Putamen (tissue), 1 donor: Measurements from ENCODE around the gene SMARCA4.
"Not testable (repeated sequence)": the region's sequence is repeated elsewhere in the genome, so short reads cannot be mapped to it uniquely, and the experiment has no call there.

ENCODE experiments used
- DNase-seq: peaks from one replicate; pipeline ENCODE4 v3.0.0-alpha.2; 2016; ENCODE audit warnings: low spot score

Gene SMARCA4

DNA sequence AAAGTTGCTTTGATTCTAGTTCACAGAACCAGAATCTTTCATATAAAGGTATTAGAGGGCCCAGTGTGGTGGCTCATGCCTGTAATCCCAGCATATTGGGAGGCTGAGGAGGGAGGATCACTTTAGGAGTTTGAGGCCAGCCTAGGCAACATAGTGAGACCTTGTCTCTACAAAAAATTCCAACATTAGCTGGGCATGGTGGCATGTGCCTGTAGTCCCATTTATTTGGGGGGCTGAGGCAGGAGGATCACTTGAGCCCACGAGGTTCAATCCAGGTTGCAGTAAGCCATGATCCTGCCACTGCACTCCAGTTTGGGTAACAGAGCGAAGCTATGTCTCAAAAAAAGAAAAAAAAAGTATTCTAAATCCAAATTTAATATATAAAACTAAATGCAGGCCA lies 137.5 kb downstream of the SMARCA4 start:
- DNase-seq = no peak

DNA sequence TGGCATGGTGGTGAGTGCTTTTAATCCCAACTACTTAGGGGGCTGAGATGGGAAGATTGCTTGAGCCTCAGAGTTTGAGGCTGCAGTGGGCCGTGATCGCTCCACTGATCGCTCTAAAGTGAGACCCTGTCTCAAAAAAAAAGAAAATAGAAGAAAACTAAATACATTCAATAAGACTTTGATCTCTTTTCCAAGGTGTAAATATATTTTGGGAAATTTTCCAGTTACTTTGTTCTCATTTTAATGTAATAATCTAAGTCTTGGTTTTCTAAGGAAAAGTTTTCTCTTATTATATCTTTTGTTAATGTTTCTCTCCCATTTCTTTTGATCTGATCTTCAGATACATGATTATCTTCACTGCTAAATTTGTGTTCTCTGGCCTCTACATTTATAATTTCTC lies 138.0 kb downstream of the SMARCA4 start:
- DNase-seq = no peak

DNA sequence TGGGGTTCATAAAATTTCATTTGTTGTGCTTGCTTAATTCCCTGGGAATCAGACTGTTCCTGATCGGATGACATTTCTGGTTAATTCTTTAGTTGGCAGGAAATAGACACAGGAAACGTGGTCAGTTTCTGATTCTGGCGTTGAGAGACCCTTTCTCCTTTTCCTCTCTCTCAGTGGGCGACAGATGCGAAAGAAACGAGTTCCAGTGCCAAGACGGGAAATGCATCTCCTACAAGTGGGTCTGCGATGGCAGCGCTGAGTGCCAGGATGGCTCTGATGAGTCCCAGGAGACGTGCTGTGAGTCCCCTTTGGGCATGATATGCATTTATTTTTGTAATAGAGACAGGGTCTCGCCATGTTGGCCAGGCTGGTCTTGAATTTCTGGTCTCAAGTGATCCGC lies 139.2 kb downstream of the SMARCA4 start:
- no peak for DNase-seq

DNA sequence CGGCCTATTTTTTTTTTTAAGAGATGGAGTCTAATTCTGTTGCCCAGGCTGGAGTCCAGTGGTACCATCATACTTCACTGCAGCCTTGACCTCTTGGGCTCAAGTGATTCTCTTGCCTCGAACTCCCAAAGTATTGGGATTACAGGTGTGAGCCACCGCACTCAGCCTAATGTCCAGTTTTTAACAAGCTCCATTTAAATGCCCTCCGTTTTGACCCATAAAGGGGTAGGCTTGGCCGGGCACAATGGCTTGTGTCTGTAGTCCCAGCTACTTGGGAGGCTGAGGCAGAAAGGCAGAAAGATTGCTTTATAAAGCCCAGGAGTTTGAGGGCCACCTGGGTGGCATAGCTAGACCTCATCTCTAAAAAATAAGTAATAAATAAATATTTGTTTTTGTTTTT lies 140.2 kb downstream of the SMARCA4 start:
- DNase-seq = no peak

DNA sequence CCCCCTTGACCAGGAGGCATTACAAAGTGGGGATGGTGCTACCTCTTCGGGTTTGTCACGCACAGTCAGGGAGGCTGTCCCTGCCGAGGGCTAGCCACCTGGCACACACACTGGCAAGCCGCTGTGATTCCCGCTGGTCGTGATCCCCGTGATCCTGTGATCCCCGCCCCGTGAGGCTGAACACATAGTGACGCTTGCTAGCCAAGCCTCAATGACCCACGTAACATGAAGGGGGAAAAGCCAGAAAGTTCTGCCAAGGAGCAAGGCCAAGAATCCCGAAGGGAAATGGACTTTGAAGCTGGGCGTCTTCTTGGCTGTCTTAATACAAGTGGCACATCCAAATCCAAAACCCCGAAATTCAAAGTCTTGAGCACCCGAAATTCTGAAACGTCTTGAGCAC lies 142.1 kb downstream of the SMARCA4 start:
- DNase-seq = no peak

DNA sequence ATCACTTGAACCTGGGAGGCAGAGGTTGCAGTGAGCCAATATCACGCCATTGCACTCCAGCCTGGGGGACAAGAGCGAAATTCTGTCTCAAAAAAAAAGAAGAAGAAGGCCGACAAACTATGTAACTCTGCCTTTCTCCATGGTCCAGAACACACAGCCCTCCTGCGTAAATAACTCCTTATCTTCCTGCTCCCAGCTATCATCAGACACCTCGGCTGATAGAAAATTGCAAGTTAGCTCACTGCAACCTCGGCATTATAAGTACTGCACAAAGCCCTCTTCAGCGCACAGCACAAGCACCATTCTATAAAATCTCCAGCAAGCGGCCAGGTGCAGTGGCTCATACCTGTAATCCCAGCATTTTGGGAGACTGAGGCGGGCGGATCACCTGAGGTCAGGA lies 142.8 kb downstream of the SMARCA4 start:
- not testable (repeated sequence) for DNase-seq

DNA sequence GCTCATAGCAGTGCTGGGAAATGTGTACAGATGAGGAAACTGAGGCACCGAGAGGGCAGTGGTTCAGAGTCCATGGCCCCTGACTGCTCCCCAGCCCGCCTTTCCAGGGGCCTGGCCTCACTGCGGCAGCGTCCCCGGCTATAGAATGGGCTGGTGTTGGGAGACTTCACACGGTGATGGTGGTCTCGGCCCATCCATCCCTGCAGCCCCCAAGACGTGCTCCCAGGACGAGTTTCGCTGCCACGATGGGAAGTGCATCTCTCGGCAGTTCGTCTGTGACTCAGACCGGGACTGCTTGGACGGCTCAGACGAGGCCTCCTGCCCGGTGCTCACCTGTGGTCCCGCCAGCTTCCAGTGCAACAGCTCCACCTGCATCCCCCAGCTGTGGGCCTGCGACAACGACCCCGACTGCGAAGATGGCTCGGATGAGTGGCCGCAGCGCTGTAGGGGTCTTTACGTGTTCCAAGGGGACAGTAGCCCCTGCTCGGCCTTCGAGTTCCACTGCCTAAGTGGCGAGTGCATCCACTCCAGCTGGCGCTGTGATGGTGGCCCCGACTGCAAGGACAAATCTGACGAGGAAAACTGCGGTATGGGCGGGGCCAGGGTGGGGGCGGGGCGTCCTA lies 144.3 kb downstream of the SMARCA4 start:
- DNase-seq = no peak

DNA sequence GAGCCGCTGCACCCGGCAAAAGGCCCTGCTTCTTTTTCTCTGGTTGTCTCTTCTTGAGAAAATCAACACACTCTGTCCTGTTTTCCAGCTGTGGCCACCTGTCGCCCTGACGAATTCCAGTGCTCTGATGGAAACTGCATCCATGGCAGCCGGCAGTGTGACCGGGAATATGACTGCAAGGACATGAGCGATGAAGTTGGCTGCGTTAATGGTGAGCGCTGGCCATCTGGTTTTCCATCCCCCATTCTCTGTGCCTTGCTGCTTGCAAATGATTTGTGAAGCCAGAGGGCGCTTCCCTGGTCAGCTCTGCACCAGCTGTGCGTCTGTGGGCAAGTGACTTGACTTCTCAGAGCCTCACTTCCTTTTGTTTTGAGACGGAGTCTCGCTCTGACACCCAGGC lies 145.6 kb downstream of the SMARCA4 start:
- DNase-seq = no peak

DNA sequence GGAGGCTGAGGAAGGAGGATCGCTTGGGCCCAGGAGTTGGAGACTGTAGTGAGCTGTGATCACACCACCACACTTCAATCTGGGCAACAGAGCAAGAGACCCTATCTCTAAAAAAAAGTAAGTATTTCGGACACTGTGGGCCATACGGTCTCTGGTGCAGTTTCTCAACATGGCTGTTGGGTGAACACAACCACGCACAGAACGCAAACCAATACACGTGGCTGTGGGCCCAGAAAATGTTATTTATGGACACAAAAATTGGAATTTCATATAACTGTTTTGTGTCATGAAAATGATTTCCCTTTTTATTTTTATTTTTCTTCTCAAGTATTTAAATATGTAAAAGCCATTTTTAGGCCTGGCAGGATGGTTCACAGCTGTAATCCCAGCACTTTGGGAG lies 147.9 kb downstream of the SMARCA4 start:
- no peak for DNase-seq

DNA sequence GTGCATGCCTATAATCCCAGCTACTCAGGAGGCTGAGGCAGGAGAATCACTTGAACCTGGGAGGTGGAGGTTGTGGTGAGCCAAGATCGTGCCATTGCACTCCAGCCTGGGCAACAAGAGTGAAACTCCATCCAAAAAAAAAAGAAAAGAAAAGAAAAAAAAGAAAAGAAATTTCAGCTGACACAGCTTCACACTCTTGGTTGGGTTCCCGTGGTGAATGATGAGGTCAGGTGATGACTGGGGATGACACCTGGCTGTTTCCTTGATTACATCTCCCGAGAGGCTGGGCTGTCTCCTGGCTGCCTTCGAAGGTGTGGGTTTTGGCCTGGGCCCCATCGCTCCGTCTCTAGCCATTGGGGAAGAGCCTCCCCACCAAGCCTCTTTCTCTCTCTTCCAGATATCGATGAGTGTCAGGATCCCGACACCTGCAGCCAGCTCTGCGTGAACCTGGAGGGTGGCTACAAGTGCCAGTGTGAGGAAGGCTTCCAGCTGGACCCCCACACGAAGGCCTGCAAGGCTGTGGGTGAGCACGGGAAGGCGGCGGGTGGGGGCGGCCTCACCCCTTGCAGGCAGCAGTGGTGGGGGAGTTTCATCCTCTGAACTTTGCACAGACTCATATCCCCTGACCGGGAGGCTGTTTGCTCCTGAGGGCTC lies 150.4 kb downstream of the SMARCA4 start:
- DNase-seq = no peak

DNA sequence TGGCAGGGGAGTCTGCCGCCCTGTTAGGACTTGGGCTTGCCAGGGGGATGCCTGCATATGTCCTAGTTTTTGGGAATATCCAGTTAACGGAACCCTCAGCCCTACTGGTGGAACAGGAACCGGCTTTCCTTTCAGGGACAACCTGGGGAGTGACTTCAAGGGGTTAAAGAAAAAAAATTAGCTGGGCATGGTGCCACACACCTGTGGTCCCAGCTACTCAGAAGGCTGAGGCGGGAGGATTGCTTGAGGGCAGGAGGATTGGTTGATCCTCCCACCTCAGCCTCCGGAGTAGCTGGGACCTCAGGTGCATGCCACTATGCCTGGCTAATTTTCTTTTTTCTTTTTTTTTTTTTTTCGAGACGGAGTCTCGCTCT lies 150.9 kb downstream of the SMARCA4 start:
- no peak for DNase-seq
